Left ventricle myocardium superior (tissue), 1 donor: ENCODE results near the gene CTAGE9. TPM values are rescaled to one million over a fixed set of nuclear protein-coding genes. Genes with fewer than 3 reads are reported as not detected.
"Not testable (repeated sequence)": the region's sequence is repeated elsewhere in the genome, so short reads cannot be mapped to it uniquely, and the experiment has no call there.

Experiments used
- ATAC-seq: fragments of 200-7000 bp; cut with Tn5 transposase; one replicate; pipeline ENCODE4 v1.9.1; 2020; ENCODE audit warnings: mild to moderate bottlenecking, moderate library complexity
- DNase-seq: peaks from one replicate; pipeline ENCODE4 v3.0.0-alpha.2; 2020
- intact Hi-C: fragments of 100-400 bp; cut with micrococcal nuclease; formaldehyde crosslinking; loops from one replicate; pipeline ENCODE4 v1.11.0; 2022
- long read RNA-seq: library from polyadenylated mRNA; unstranded; transcript quantifications from one replicate; pipeline ENCODE4 v2.0.0, GENCODE V29; 2021
- total RNA-seq: library from RNA; stranded (reverse); fragmentation: NEBNext Ultra II Directional; extraction: Animal tissue kit (Norgen Biotek cat#: 25700); gene quantifications from one replicate; pipeline ENCODE4 v1.2.1, GENCODE V29; 2021
- donor health status: DM: no; HTN: yes; CAD: no; lungs with severe emphysema.

Gene CTAGE9, protein sequence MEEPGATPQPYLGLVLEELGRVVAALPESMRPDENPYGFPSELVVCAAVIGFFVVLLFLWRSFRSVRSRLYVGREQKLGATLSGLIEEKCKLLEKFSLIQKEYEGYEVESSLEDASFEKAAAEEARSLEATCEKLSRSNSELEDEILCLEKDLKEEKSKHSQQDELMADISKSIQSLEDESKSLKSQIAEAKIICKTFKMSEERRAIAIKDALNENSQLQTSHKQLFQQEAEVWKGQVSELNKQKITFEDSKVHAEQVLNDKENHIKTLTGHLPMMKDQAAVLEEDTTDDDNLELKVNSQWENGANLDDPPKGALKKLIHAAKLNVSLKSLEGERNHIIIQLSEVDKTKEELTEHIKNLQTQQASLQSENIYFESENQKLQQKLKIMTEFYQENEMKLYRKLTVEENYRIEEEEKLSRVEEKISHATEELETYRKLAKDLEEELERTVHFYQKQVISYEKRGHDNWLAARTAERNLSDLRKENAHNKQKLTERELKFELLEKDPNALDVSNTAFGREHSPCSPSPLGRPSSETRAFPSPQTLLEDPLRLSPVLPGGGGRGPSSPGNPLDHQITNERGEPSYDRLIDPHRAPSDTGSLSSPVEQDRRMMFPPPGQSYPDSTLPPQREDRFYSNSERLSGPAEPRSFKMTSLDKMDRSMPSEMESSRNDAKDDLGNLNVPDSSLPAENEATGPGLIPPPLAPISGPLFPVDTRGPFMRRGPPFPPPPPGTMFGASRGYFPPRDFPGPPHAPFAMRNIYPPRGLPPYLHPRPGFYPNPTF
- total RNA-seq = not detected
- long read RNA-seq = 0 reads

DNA sequence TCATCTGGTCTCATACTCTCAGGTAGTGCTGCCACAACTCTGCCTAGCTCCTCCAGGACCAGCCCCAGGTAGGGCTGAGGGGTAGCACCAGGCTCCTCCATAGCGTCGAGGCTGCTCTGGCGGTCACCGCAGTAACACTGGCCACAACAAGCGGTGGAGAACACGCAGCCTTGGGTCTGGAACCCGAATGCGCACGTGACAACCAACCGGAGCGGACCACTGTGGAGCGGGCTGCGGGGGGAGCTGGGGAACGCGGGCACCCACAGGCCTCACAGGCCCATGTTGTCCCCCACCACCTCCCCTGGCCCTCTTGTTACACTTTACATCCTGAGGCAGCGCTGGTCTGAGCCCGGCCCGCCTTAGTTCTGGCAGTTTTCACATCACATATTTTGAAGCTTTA is at the start of gene CTAGE9:
Gene CTAGE9 (minus strand): TSS at position 101 of the 400 bp plus-strand sequence. CDS start 0 bp downstream, at position 101.
- ATAC-seq, DNase-seq, intact Hi-C loops: not testable (repeated sequence)

DNA sequence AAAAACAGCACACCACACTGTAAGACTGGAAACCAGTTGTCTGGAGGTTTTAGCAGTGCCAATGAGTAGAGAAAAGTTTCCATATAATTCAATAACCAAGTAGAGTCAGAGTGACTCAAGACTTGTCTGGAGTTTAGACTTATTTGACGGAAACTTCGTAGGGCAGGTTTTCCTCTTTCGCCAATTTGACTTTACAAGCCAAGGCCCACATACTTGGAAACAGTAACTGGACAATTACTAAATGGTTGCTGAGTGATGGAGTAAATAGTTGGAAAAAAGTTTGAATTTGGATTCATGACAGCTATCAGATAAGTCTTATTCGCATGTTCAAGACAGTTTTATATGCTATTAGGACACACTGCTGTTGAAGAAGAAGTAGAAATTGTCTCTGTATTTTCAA is 48.1 kb upstream of the CTAGE9 start:
- ATAC-seq (peak; percentile 23), DNase-seq (no peak)
- intact Hi-C loops = no loop called here

DNA sequence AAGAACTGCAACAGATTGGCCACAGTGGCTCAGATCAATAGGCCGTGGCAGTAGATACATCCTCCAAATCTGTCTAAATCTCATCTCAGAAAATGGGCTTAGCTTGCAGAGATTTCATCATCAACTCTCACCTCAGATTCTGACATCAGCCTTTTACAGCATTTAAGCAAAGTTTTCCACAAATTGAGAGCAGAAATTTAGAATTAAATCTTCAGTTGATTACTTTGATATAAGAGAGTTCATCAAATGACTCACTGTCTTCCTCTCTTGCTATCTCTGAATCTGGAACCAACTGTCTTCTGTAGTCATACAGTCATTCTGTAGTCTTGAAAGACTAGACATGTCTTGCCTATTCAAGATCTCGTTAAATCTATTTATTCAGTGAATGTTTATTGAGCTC is 45.2 kb upstream of the CTAGE9 start:
- DNase-seq = no peak
- ATAC-seq = no peak
- intact Hi-C loops = no loop called here

DNA sequence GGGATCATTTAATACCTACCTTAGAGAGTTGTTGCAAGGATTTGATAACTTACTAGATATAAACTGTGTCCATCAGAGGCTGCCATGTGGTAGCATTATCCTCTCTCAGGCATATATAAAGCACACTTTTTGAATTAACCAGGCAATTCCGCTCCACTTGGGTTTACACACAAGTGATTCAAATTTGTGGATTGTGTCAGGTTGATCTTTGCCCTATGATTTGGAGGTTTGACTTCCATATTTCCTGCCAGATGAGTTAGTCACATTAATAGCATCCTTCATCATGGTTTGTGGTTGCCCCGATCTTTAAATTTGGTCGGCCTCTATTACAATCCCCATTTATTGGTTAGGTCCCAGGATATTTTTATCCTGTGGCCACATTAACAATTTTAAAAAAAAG is 44.8 kb upstream of the CTAGE9 start:
- ATAC-seq (no peak), DNase-seq (no peak)
- intact Hi-C loops = no loop called here

DNA sequence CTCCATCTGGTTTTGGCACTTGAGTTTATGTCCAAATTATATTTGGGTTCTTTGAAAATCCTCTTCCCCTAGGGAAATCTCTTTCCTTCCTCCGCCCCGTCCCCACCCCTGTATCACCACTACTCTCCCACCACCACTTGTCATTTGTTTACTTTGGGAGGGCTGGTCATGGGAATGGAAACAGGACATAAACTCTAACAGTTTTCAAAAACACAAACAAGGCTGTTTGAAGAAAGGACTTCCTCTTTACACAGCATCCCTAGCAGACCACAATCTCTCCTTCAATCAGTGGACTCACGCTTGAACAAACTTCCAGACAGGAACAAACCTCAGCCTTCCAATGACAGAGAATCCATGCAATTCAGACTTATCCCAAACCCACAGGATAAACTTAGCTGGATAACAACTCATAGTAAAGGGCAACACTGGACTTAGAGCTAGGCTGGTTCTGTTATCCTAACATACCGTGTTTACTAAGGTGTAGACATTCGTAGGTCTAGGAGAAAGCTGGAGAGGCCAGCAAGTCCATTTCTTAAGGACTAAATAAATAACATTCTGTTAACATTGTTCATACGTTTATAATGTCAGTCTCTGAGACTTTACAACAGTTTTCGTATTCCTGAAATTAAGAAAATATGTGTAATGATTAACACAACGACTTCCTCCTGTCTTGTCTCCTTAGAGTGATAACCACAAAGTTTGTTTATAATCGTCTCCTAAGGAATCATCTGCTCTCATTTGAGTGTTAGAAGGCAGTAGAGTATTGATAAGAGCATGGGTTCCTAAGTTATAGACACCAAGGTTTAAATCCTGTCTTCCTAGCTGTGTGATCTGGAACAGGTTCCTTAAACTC is 44.1 kb upstream of the CTAGE9 start:
- intact Hi-C loops = no loop called here
- no peak for DNase-seq

DNA sequence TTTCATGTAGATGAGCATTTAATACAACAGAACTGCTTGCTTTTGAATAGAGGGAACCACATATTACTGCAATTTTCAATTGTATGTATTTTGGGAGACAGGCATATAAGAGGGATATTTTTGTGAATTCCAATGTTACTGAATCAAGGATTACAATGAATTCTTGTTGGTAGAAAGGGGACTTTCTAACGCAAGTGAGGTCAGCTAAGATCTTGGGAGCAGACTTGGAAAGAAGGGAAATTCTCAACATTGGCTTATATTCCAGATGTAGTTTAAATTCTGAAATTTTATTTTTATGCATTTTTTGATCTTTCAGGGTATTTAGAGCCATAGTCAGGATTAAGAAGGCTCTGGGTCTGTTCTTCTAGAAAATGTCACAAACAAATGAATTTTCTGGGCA is 43.3 kb upstream of the CTAGE9 start:
- intact Hi-C loops = no loop called here
- ATAC-seq (no peak), DNase-seq (no peak)

More for the DNA sequence above, 44.1 kb upstream of the CTAGE9 start:
- peak; percentile 72 for ATAC-seq

DNA sequence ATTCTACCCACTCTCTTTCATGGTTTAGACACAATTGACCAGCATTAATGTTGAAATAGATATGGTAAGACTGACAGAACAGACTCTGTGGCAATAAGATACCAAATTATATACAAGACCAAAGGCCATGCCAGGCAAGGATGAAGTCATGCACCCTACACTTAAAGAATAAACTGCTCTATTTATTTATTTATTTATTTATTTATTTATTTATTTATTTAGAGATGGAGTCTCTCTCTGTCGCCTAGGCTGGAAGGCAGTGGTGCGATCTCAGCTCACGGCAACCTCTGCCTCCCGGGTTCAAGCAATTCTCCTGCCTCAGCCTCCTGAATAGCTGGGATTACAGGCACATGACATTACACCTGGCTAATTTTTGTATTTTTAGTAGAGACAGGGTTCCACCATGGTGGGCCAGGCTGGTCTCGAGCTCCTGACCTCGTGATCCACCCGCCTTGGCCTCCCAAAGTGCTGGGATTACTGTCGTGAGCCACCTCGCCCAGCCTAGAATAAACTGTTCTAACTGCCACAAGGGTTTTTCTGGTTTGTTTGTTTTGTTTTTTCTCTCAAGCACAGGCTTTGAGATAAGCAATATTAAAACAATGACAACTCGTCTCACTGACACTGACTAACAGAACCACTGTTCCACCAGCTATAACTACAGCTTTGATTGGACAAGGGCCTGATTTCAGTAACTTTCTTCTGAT is 40.3 kb upstream of the CTAGE9 start:
- intact Hi-C loops, DNase-seq, ATAC-seq: not testable (repeated sequence)

DNA sequence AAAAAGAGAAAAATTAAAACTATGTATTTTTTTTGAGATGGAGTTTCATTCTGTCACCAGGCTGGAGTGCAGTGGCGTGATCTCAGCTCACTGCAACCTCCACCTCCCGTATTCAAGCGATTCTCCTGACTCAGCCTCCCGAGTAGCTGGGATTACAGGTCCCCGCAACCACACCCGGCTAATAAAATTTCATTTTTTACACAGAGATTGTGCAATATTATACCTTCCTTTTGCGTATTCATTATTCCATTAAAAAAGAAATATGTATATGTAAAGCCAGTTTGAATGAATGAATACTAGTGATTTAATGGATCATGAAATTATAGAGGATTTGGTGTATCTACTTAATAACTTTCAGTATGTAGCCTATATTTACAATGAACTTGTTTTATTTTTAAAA is 38.2 kb upstream of the CTAGE9 start:
- no peak for ATAC-seq
- no peak for DNase-seq

DNA sequence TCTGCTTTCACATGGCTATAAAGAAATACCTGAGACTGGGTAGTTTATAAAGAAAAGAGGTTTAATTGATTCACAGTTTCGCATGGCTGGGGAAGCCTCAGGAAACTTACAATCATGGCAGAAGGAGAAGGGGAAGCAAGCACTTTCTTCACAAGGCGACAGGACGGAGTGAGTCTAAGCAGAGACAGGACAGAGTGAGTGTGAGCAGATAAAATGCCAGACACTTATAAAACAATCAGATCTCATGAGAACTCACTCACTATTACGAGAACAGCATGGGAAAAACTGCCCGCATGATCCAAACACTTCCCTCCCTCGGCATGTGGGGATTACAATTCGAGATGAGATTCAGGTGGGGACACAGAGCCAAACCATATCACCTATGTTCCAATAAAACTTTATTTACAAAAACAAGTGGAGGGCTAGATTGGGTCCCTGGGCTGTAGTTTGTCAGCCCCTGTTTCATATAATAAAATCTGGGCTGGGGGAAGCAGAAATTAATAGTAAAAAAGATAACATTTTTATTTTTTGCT is 37.1 kb upstream of the CTAGE9 start:
- no peak for DNase-seq
- ATAC-seq = no peak
- intact Hi-C loops = no loop called here

More for the DNA sequence above, 38.2 kb upstream of the CTAGE9 start:
- intact Hi-C loops = no loop called here

DNA sequence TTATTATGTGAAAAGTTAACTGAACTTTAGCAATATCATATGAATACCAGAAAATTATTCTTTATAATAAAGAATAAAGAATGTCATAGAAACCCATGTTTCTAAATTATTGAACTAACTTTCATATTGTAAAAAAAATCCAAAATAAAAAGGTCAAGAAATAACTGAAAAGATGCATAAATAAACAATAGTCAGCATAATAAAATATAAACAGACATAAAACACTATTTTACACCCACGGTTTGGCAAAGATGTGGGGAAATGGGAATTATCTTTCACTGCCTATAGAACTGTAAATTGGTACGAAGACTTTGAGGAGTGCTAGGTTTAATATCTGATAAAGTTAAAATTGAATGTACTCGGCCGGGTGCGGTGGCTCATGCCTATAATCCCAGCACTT is 34.7 kb upstream of the CTAGE9 start:
- ATAC-seq (no peak), DNase-seq (no peak)
- intact Hi-C loops = no loop called here

DNA sequence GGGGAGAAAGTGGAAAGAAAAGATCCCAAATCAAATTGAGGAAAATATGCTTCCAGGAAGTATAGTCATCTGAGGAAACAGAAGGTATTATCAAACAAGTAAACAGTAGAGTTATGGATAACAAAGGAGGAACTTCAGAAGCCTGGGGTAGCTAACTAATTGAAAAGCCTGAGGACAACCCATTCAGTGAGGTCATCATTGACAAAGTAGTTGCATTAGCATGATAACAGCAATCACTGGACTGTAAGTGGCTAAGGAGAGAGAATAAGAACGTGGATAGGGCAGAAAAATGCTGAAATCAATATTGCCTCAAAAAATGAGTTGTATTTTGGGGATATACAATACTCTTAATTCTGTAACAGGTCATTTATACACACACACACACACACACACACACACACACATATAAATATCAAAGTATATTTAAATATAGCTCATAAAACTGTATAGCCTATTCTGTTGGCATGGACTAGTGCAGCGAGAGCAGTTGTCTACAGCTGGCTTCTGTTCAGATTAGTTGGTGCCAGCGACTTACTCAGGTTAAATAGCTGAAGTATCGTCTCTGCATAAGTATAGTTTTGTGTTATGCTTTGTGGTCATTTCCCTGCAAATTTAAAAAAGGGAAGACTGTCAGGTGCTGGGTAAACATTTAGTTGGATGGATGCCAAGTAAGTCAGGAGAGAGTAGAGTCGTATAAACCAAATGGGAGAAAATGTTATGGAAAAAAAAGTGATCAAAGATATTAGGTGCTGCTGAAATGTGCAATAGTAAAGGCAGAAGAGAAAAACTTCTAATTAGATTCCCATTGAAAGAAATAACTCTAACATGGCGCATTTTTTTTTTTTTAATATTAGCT is 33.8 kb upstream of the CTAGE9 start:
- ATAC-seq (no peak), DNase-seq (no peak)
- intact Hi-C loops = no loop called here

DNA sequence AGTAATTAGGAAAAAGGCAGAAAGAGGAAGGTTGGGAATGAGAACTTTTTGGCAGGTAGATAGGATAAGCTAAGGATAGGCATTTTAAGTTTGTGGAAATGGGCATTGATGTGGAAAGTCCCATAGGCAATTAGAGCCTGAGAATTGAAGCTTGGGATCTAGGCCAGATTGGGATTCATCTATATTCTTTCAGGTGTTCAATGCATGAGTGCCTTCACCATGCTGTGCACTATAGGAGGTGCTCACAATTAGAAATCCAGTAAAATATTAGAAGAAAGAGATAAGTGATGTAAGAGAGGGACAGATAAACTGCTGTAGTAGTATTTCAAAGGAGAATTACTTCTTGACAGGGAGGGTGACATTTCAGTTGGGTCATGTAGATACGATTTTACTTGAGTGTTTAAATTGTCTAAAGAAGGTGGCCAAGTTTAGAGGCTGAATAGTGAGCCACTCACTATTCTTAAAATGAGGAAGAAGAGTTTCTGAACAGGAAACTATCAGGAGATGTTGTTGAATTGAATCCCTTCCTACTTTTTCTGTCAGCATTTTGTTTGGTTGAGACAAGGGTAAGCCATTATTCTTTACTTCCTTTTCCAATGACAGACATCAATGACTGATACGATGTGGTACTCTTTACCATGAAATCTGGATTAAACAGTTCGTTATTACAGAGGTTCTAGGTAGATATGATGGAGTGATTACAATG is 31.0 kb upstream of the CTAGE9 start:
- ATAC-seq = no peak
- no peak for DNase-seq
- intact Hi-C loops = no loop called here

DNA sequence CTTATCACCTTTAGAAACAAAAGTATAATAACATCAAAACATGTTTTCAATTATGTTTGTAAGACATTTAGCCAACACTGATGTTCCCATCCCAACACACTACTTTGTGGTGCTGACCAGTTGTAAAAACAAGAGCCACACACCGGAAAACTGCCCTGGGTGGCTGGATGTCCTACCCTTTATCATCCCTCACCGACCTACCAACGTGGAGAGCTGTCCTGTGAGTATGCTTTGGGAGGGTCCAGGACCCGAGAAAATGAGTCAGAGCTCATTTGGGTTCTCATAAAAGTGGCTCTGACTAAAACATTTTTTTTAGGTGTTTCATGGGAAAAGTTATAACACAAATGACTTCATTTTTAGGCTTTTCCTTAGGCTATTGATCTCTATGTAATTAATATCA is 29.3 kb upstream of the CTAGE9 start:
- intact Hi-C loops = no loop called here
- ATAC-seq (no peak), DNase-seq (no peak)

DNA sequence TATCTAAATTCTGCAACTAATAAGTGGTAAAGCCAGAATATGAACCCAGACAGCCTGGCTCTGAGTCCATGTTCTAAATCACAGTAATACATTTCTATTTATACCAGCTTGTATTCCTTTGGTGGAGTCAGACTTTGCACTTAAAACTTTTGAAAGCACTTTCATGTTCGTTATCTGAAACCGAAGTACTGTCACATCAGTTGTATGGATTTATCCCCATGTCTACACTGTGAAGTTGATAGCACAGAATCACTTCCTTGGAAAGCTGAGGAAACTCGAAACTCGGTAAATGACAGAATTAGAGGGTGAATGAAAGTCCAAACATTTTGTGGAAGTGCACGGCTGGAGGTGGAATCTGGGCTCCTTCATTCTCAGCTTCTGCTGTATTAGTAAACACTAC is 28.3 kb upstream of the CTAGE9 start:
- ATAC-seq (no peak), DNase-seq (no peak)
- intact Hi-C loops = no loop called here

DNA sequence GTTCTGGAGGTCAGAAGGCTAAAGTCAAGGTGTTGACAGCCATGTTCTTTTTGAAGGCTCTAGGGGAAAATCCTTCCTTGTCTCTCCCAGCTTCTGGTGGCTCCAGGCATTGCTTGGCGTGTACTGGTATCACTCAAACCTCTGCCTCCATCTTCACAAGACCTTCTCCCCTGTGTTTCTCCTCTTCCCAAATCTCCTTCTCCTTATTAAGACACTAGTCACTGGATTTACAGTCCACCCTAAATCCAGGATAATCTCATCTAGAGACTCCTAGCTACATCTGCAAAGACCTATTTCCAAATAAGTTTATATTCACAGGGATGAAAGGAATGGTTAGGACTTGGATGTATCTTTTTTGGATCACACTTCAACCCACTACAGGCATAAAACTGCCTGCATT is 26.0 kb upstream of the CTAGE9 start:
- no peak for ATAC-seq
- DNase-seq = no peak

DNA sequence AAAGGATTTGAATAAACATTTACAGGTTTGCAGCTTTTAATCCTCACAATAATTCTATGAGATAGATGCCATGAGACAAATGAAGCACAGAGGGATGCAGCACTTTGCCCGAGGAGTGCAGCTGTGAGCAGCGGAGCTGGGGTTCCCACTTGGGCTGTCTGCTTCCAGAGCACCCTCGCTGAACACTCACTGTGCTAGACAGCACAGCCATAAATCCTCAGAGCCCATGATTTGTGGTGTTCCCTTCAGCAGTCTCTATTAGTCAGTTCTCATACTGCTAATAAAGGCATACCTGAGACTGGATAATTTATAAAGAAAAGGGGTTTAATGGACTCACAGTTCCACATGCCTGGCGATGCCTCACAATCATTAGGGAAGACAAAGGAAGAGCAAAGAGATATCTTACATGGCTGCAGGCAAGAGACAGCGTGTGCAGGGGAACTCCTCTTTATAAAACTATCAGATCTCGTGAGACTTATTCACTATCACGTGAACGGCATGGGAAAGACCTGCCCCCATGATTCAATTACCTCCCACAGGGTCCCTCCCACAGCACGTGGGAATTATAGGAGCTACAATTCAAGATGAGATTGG is 25.3 kb upstream of the CTAGE9 start:
- ATAC-seq (no peak), DNase-seq (no peak)
- intact Hi-C loops = no loop called here

More for the DNA sequence above, 26.0 kb upstream of the CTAGE9 start:
- intact Hi-C loops = no loop called here
